H9 (cell line): ENCODE measurements around the gene MYRF. TPM values are rescaled to one million over a fixed set of nuclear protein-coding genes. Genes with fewer than 3 reads are reported as not detected.

Source experiments
- DNase-seq: peaks from one replicate; pipeline ENCODE4 v3.0.0-alpha.2; 2017
- H2AFZ ChIP-seq: one replicate; pipeline ENCODE4 v1.6.1; 2013; ENCODE audit warnings: mild to moderate bottlenecking, low read length, control low read depth, moderate library complexity
- H2AK5ac ChIP-seq: 2 replicates; pipeline ENCODE4 v1.6.1; 2013; ENCODE audit warnings: low read length, control low read depth, mixed read lengths; ENCODE audit not compliant: insufficient read length
- H2BK120ac ChIP-seq: one replicate; pipeline ENCODE4 v1.6.1; 2013; ENCODE audit warnings: low read depth, mild to moderate bottlenecking, low read length, control low read depth, inconsistent platforms; ENCODE audit not compliant: poor library complexity, severe bottlenecking
- H2BK12ac ChIP-seq: 2 replicates; pipeline ENCODE4 v1.6.1; 2013; ENCODE audit warnings: low read length, control low read depth, mixed read lengths, low read depth; ENCODE audit not compliant: insufficient read length
- H2BK15ac ChIP-seq: 2 replicates; pipeline ENCODE4 v1.6.1; 2013; ENCODE audit warnings: low read depth, low read length, control low read depth
- H2BK20ac ChIP-seq: one replicate; pipeline ENCODE4 v1.6.1; 2013; ENCODE audit warnings: low read depth, mild to moderate bottlenecking, low read length, control low read depth, inconsistent platforms; ENCODE audit not compliant: poor library complexity, severe bottlenecking
- H2BK5ac ChIP-seq: 2 replicates; pipeline ENCODE4 v1.6.1; 2013; ENCODE audit warnings: low read length, control low read depth, mixed read lengths; ENCODE audit not compliant: insufficient read length
- H3K14ac ChIP-seq: 2 replicates; pipeline ENCODE4 v1.6.1; 2013; ENCODE audit warnings: low read length, control low read depth; ENCODE audit not compliant: insufficient read depth
- H3K18ac ChIP-seq: 2 replicates; pipeline ENCODE4 v1.6.1; 2013; ENCODE audit warnings: low read depth, mild to moderate bottlenecking, mixed read lengths, low read length, control low read depth; ENCODE audit not compliant: insufficient read length
- H3K23ac ChIP-seq: 2 replicates; pipeline ENCODE4 v1.6.1; 2013; ENCODE audit warnings: low read length, control low read depth, mixed read lengths, low read depth; ENCODE audit not compliant: insufficient read length
- H3K23me2 ChIP-seq: 2 replicates; pipeline ENCODE4 v1.6.1; 2013; ENCODE audit warnings: low read depth, mild to moderate bottlenecking, mixed read lengths, low read length, control low read depth; ENCODE audit not compliant: insufficient read length, poor library complexity, severe bottlenecking
- H3K27ac ChIP-seq: 2 replicates; pipeline ENCODE4 v1.5.1; 2013; ENCODE audit warnings: low read length, control low read depth, mixed read lengths, low read depth; ENCODE audit not compliant: insufficient read length
- H3K27me3 ChIP-seq: 2 replicates; pipeline ENCODE4 v1.6.1; 2013; ENCODE audit warnings: low read length, control low read depth, inconsistent platforms; ENCODE audit not compliant: insufficient read depth
- H3K4ac ChIP-seq: 2 replicates; pipeline ENCODE4 v1.6.1; 2013; ENCODE audit warnings: low read depth, mild to moderate bottlenecking, control low read depth, inconsistent platforms, low read length, moderate library complexity
- H3K4me1 ChIP-seq: 2 replicates; pipeline ENCODE4 v1.6.1; 2013; ENCODE audit warnings: low read length, control low read depth, inconsistent platforms; ENCODE audit not compliant: insufficient read depth
- H3K4me2 ChIP-seq: 2 replicates; pipeline ENCODE4 v1.6.1; 2013; ENCODE audit warnings: low read length, control low read depth, mixed read lengths; ENCODE audit not compliant: insufficient read length, insufficient read depth
- H3K56ac ChIP-seq: 2 replicates; pipeline ENCODE4 v1.6.1; 2013; ENCODE audit warnings: low read depth, mild to moderate bottlenecking, mixed read lengths, low read length, control low read depth; ENCODE audit not compliant: insufficient read length
- H3K79me1 ChIP-seq: 2 replicates; pipeline ENCODE4 v1.6.1; 2013; ENCODE audit warnings: low read depth, mild to moderate bottlenecking, moderate library complexity, low read length, control low read depth, inconsistent platforms; ENCODE audit not compliant: insufficient read depth, poor library complexity, severe bottlenecking
- H3K79me2 ChIP-seq: 2 replicates; pipeline ENCODE4 v1.6.1; 2013; ENCODE audit warnings: low read length, control low read depth, inconsistent platforms; ENCODE audit not compliant: insufficient read depth
- H3K9ac ChIP-seq: 2 replicates; pipeline ENCODE4 v1.6.1; 2013; ENCODE audit warnings: low read length, control low read depth, mixed read lengths; ENCODE audit not compliant: insufficient read length; ENCODE audit errors: extremely low read depth
- H3K9me3 ChIP-seq: one replicate; pipeline ENCODE4 v1.6.1; 2013; ENCODE audit warnings: low read depth, low read length, inconsistent platforms; ENCODE audit not compliant: control insufficient read depth
- H3T11ph ChIP-seq: one replicate; pipeline ENCODE4 v1.6.1; 2013; ENCODE audit warnings: mild to moderate bottlenecking, low read length, control low read depth, inconsistent platforms
- H4K20me1 ChIP-seq: one replicate; pipeline ENCODE4 v1.6.1; 2013; ENCODE audit not compliant: control insufficient read depth, insufficient read length, insufficient read depth
- H4K5ac ChIP-seq: 2 replicates; pipeline ENCODE4 v1.6.1; 2013; ENCODE audit warnings: low read depth, mild to moderate bottlenecking, mixed read lengths, low read length, control low read depth; ENCODE audit not compliant: insufficient read length
- H4K8ac ChIP-seq: replicated peaks from 2 replicates; pipeline ENCODE4 v1.6.1; 2013; ENCODE audit warnings: low read length, control low read depth, mixed read lengths, low read depth; ENCODE audit not compliant: insufficient read length
- H4K91ac ChIP-seq: 2 replicates; pipeline ENCODE4 v1.6.1; 2013; ENCODE audit warnings: low read depth, mild to moderate bottlenecking, moderate library complexity, mixed read lengths, low read length, control low read depth; ENCODE audit not compliant: insufficient read length
- H3K27ac Mint-ChIP-seq, 3 experiments: 2 replicates in 2 of 3; 3 replicates in 1 of 3; pipeline ENCODE4 v1.8.0; 2020 to 2021; ENCODE audit warnings: mixed read lengths in 3 of 3, mild to moderate bottlenecking in 1 of 3, moderate library complexity in 1 of 3
- H3K27me3 Mint-ChIP-seq: 2 replicates; pipeline ENCODE4 v1.8.0; 2021; ENCODE audit warnings: low read depth, mild to moderate bottlenecking, moderate library complexity, mixed read lengths
- H3K36me3 Mint-ChIP-seq, 3 experiments: 2 replicates in 2 of 3; 3 replicates in 1 of 3; pipeline ENCODE4 v1.8.0; 2020 to 2021; ENCODE audit warnings: low read depth in 3 of 3, mixed read lengths in 3 of 3; ENCODE audit not compliant: insufficient read depth in 1 of 3
- H3K4me1 Mint-ChIP-seq, 2 experiments: 2 replicates each; pipeline ENCODE4 v1.8.0; 2020; ENCODE audit warnings: mixed read lengths in 2 of 2
- H3K4me3 Mint-ChIP-seq, 2 experiments: 2 replicates in 1 of 2; 3 replicates in 1 of 2; pipeline ENCODE4 v1.8.0; 2020 to 2021; ENCODE audit warnings: mild to moderate bottlenecking in 2 of 2, mixed read lengths in 2 of 2, moderate library complexity in 1 of 2
- H3K9me3 Mint-ChIP-seq, 2 experiments: 2 replicates in 1 of 2; 3 replicates in 1 of 2; pipeline ENCODE4 v1.8.0; 2020; ENCODE audit warnings: mild to moderate bottlenecking in 2 of 2, mixed read lengths in 2 of 2, moderate library complexity in 1 of 2
- WGBS: extraction: QIAGEN DNeasy Blood & Tissue Kit; methylation state at CpG from one replicate; pipeline ENCODE4 v1.1.7; 2013; ENCODE audit warnings: missing lambda C conversion rate, low lambda C conversion rate, mixed read lengths; ENCODE audit not compliant: insufficient read length; ENCODE audit errors: extremely low coverage; 5-methylcytosine and 5-hydroxymethylcytosine counted together
- total RNA-seq: library from RNA; stranded (reverse); gene quantifications from 2 replicates; pipeline ENCODE4 v1.2.1, GENCODE V29; 2021
- TF ChIP-seq, protein P1 (sequence below): fragments of 200-600 bp; sonication (generic); conservative IDR thresholded peaks from 3 replicates; pipeline ENCODE4 v1.8.0; 2021; ENCODE audit warnings: antibody characterized with exemption, mild to moderate bottlenecking

MYRF gene
- total RNA-seq, 1 experiment from 2014 or later: 13.9 TPM

DNA sequence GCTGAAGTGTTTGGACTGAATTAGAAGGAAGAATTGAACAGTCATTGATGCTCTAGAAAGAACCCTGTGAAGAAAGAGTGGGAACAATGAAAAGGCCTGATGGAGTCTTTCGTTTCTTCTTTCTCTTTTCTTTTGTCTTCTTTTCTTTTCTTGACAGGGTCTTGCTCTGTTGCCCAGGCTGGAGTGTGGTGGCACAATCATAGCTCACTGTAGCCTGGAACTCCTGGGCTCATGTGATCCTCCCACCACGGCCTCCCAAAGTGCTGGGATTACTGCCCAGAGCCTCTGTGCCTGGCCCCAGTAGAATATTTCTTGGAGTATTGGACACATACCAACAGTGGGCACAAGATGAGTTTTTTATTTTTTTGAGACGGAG, 41.4 kb downstream of the MYRF start:
- H2BK12ac ChIP-seq: no peak overlapping the region
- H3K27ac ChIP-seq: no peak overlapping the region
- Mint-ChIP-seq H3K27ac (peak overlapping the region in 2 of 3 experiments; percentile 86 to 100; a peak in 5 of 7 replicates), H3K36me3 (peaks cover 31 to 63% (median 50%) of the 10 kb centered on the region in 3 experiments), H3K27me3 (no peaks in the 10 kb centered on the region; the same call in 1 of the 2 replicates), H3K4me1 (peaks cover 20 to 26% of the 10 kb centered on the region in 2 experiments), H3K9me3 (no peaks in the 10 kb centered on the region), H3K4me3 (peak overlapping the region; percentile 95 to 98)
- no peak overlapping the region for H2AFZ ChIP-seq
- no peak overlapping the region for H3K18ac ChIP-seq
- no peaks in the 10 kb centered on the region for H3K4me1 ChIP-seq
- H3K79me2 ChIP-seq: peaks cover 16% of the 10 kb centered on the region; the same call in 1 of the 2 replicates
- no peak overlapping the region for H2BK20ac ChIP-seq
- H3T11ph ChIP-seq: no peak overlapping the region
- peak overlapping the region; percentile 85 for H3K9ac ChIP-seq
- no peak overlapping the region for H2BK120ac ChIP-seq
- H3K14ac ChIP-seq: no peak overlapping the region
- no peak overlapping the region for H4K5ac ChIP-seq
- H3K23me2 ChIP-seq: peaks cover 3% of the 10 kb centered on the region
- H3K79me1 ChIP-seq: peaks cover 5% of the 10 kb centered on the region
- no peaks in the 10 kb centered on the region for H3K27me3 ChIP-seq
- H3K23ac ChIP-seq: no peak overlapping the region
- H3K56ac ChIP-seq: no peak overlapping the region
- no peak overlapping the region for H2AK5ac ChIP-seq
- no peak overlapping the region for H3K4ac ChIP-seq
- H4K20me1 ChIP-seq: peaks cover 2% of the 10 kb centered on the region
- no CpG with 5 or more reads among the region's 3 CpGs for WGBS
- H2BK5ac ChIP-seq: no peak overlapping the region
- H3K4me2 ChIP-seq: peak overlapping the region; percentile 78
- no peak for DNase-seq
- H2BK15ac ChIP-seq: no peak overlapping the region
- H3K9me3 ChIP-seq: no peaks in the 10 kb centered on the region
- no peak overlapping the region for H4K91ac ChIP-seq
- no peak overlapping the region for H4K8ac ChIP-seq
- TF ChIP-seq, protein P1, sequence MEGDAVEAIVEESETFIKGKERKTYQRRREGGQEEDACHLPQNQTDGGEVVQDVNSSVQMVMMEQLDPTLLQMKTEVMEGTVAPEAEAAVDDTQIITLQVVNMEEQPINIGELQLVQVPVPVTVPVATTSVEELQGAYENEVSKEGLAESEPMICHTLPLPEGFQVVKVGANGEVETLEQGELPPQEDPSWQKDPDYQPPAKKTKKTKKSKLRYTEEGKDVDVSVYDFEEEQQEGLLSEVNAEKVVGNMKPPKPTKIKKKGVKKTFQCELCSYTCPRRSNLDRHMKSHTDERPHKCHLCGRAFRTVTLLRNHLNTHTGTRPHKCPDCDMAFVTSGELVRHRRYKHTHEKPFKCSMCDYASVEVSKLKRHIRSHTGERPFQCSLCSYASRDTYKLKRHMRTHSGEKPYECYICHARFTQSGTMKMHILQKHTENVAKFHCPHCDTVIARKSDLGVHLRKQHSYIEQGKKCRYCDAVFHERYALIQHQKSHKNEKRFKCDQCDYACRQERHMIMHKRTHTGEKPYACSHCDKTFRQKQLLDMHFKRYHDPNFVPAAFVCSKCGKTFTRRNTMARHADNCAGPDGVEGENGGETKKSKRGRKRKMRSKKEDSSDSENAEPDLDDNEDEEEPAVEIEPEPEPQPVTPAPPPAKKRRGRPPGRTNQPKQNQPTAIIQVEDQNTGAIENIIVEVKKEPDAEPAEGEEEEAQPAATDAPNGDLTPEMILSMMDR: no peak
